Hematopoietic multipotent progenitor cell treated with erythropoietin and hydrocortisone succinate and interleukin-3 and kit ligand, for 15 days (in vitro differentiated cells): ENCODE measurements around the gene BCO1.

ENCODE experiments used
- DNase-seq: peaks from one replicate; pipeline ENCODE4 v3.0.0-alpha.2; 2015; ENCODE audit warnings: low spot score

The BCO1 gene

GRCh38 chr16:81275795-81276194, 37.3 kb downstream of the BCO1 start:
- DNase-seq, result no peak

- no peak for DNase-seq
Observed at GRCh38 chr16:81276323-81276722, 37.8 kb downstream of the BCO1 start.

- no peak for DNase-seq
Observed at GRCh38 chr16:81277541-81278080, 39.1 kb downstream of the BCO1 start.

- no peak for DNase-seq
Observed at GRCh38 chr16:81278526-81278925, 40.0 kb downstream of the BCO1 start.

GRCh38 chr16:81279392-81279791, 40.9 kb downstream of the BCO1 start:
- DNase-seq, result no peak

- no peak for DNase-seq
Observed at GRCh38 chr16:81280393-81280792, 41.9 kb downstream of the BCO1 start.

- DNase-seq, result no peak
Observed at GRCh38 chr16:81283044-81283443, 44.6 kb downstream of the BCO1 start.

- no peak for DNase-seq
Observed at GRCh38 chr16:81284995-81285600, 46.6 kb downstream of the BCO1 start.

GRCh38 chr16:81286190-81286589, 47.7 kb downstream of the BCO1 start:
- no peak for DNase-seq

- DNase-seq, result no peak
Observed at GRCh38 chr16:81291117-81291516, 52.6 kb downstream of the BCO1 start.

- no peak for DNase-seq
Observed at GRCh38 chr16:81292936-81293335, 54.4 kb downstream of the BCO1 start.

- DNase-seq, result no peak
Observed at GRCh38 chr16:81293909-81294802, 55.7 kb downstream of the BCO1 start.

GRCh38 chr16:81296631-81297030, 58.1 kb downstream of the BCO1 start:
- no peak for DNase-seq

GRCh38 chr16:81307770-81308169, 69.3 kb downstream of the BCO1 start:
- no peak for DNase-seq

GRCh38 chr16:81310045-81310644, 71.7 kb downstream of the BCO1 start:
- no peak for DNase-seq

GRCh38 chr16:81311762-81312161, 73.3 kb downstream of the BCO1 start:
- DNase-seq, result no peak

- DNase-seq, result no peak
Observed at GRCh38 chr16:81313701-81314602, 75.5 kb downstream of the BCO1 start.

- peak; percentile 94 for DNase-seq
Observed at GRCh38 chr16:81314603-81315270, 76.2 kb downstream of the BCO1 start, which contains the start of gene GAN. Gene GAN, plus strand, starts transcription at chr16:81314962. Its CDS starts 152 bp downstream, at chr16:81315114.

GRCh38 chr16:81315271-81316175, 77.0 kb downstream of the BCO1 start:
- DNase-seq, result peak; percentile 29

GRCh38 chr16:81316176-81316496, 77.6 kb downstream of the BCO1 start:
- DNase-seq, result no peak
